Transverse colon (tissue), 4 donors: ENCODE data around the gene ALB.

Experiments
- EP300 ChIP-seq: sonication (generic); formaldehyde crosslinking; IDR thresholded peaks from one replicate; pipeline ENCODE4 v1.6.1; 2017; ENCODE audit warnings: antibody characterized with exemption, low read depth
- POLR2A ChIP-seq: fragments of 450-650 bp; IDR thresholded peaks from one replicate; pipeline ENCODE4 v1.6.1; 2016; ENCODE audit warnings: antibody characterized with exemption, mild to moderate bottlenecking, moderate library complexity
- POLR2AphosphoS5 ChIP-seq, 3 donors: sonication (generic); formaldehyde crosslinking; IDR thresholded peaks; one replicate each; pipeline ENCODE4 v1.6.1; 2016; ENCODE audit warnings: antibody characterized with exemption in 3 of 3
- TF ChIP-seq, protein P1 (sequence below), 5 experiments: fragments of 200-600 bp in 3 of 5; fragments of 450-650 bp in 2 of 5; sonication (generic) in 3 of 5; IDR thresholded peaks; 1 replicate in 2 of 5; 2 replicates in 3 of 5; pipeline ENCODE4 v1.5.1; 2016 to 2017; ENCODE audit warnings: antibody characterized with exemption in 5 of 5, inconsistent platforms in 3 of 5, mild to moderate bottlenecking in 2 of 5, moderate library complexity in 1 of 5

DNA sequence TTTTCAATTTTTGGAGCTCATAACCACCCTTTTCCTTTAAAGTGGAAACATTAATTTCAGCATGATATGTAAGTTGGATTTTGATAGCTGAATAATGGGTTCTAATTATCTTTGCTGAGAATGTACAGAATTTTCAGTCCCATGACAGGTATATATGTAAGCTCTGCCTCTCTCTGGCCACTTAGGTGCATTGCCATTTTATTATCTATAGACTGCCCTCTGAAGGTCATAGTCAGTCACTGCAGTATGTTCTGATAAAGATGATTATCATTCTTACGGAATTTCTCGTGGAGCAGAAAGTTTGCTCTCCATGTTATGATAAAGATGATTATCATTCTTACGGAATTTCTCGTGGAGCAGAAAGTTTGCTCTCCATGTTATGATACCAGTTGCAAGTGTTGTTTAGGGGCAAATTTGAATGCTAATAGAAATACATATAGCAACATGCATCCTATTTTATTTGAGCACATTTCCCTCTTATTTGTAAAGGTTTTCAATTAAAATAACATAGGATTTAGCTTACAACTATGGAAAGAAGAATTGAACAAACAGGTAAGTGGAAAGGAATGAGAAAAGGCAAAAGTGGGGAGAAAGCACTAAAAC lies 42.4 kb downstream of the ALB start:
- TF ChIP-seq, protein P1, sequence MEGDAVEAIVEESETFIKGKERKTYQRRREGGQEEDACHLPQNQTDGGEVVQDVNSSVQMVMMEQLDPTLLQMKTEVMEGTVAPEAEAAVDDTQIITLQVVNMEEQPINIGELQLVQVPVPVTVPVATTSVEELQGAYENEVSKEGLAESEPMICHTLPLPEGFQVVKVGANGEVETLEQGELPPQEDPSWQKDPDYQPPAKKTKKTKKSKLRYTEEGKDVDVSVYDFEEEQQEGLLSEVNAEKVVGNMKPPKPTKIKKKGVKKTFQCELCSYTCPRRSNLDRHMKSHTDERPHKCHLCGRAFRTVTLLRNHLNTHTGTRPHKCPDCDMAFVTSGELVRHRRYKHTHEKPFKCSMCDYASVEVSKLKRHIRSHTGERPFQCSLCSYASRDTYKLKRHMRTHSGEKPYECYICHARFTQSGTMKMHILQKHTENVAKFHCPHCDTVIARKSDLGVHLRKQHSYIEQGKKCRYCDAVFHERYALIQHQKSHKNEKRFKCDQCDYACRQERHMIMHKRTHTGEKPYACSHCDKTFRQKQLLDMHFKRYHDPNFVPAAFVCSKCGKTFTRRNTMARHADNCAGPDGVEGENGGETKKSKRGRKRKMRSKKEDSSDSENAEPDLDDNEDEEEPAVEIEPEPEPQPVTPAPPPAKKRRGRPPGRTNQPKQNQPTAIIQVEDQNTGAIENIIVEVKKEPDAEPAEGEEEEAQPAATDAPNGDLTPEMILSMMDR (IDR thresholded peaks at IDR 0.05), result peak; percentile 57 to 78 (median 70)
- no peak for TF ChIP-seq POLR2A
- TF ChIP-seq POLR2AphosphoS5 (IDR thresholded peaks at IDR 0.05), result no peak
- no peak for TF ChIP-seq EP300
